HG02885 (cell line): ENCODE data around the gene DNAH17.

Experiments used
- ATAC-seq: cut with Tn5 transposase; IDR thresholded peaks from one replicate; pipeline ENCODE4 v1.9.1; 2021; ENCODE audit warnings: mild to moderate bottlenecking; ENCODE audit not compliant: unreplicated experiment, poor library complexity

DNAH17 gene

GRCh38 chr17:78486228-78486802, 90.9 kb downstream of the DNAH17 start:
- no peak for ATAC-seq

DNA sequence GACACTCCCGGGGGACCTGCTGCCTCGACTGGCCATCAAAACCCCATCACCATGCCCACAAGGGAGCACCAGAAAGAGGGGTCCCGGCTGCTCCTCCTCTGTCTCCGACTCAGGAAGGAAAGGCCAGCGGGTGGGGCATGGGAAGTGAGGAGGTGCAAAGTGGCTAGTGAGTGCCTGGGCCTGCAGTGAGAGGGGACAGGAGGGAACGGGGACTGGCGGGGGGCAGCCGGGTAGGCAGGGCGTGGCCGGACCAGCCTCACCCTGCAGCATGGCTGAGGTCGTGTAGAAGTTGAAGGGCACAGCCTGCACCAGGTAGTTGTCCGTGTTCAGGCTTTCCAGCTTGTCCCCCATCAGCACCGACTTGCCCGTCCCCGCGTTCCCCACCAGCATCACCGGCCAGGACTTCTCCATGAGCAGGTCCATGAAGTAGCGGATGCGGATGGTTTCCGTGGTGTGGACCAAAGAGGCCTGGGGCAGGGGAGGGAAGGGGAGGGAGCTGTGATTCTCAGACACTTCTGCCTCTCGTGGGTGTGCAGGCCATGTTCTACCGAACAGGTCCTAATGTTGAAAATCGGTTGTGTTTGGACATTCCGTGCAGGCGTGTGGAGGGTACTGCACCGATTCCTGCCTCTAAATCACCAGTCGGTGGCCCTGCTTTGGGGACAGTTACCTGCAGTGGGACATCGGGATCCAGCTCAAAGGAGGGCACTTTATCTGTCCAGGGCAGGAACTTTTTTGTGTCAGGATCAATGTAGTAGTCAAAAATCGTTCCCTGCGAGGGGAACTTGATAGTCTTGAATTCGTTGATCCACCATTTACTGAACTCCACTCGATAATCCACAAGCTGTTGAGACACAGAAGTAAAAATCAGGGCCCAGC, 91.7 kb downstream of the DNAH17 start:
- ATAC-seq = no peak

DNA sequence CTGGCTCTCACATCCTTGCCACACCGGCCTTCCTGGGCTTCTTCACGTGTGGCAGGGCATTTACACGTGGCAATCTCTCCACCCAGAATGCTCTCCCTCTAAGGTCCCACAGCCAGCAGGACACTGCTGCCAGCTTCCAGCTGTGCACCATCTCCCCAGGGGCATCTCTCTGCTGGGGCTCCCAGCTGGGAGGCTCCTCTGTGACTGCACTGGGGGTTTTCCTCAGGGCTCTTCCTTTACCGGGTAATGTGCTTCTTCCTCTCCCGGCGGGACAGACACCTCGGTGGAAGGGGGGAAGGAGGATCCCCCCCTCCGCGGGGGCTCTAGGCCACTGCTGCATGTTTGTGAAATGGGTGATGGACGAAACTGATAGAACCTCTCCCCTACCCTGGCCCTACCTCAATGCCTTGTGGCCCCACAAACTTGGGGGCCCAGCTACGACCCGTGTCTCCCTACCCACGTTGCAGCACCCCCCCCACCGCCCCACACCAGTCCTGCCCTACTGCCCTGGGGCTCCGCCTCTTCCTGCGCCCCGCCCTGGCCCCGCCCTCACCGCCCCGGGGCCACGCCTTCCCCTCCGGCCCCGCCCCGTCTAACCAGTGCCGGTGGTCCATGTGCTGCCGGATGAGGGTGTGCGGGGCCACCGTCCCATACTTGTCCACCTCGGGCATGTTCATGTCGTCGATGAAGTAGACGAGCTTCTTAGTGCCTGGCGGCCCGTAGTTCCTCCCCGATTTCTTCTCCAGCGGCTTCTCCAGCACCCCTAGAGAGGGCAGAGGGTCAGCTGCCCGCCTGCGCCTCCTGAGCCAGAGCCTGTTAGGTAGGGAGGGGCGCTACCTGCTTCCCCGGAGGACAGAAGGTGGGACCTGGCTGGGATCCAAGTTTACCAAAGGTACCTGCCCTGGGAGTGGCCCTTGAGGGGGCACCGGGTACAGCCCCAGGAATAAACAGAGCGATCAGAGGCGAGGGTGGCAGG, 92.6 kb downstream of the DNAH17 start:
- ATAC-seq = no peak

- ATAC-seq = no peak
Observed at GRCh38 chr17:78479369-78479768, 97.8 kb downstream of the DNAH17 start.

DNA sequence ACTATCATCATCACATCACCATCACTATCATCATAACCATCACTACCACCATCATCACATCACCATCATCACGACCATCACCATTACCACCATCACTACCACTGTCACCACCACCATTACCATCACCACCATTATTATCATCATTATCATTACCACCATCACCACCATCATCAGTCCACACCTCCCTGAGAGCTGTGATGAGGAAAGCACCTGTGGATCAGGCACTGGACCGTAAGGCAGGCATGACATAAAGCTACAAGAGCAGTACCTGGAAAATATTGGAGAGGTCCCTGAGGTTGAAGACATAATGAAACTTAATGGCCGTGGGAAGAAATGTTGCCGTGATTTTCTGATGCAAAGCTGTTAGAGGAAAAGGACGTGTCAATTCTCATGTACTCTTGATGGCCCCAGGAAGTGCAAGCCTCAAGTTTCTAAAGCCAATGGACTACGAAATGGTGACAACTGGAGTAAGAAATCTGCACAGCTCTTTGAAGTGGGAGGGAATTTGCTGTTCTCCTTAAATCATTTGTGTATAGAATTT, 98.4 kb downstream of the DNAH17 start:
- no peak for ATAC-seq

DNA sequence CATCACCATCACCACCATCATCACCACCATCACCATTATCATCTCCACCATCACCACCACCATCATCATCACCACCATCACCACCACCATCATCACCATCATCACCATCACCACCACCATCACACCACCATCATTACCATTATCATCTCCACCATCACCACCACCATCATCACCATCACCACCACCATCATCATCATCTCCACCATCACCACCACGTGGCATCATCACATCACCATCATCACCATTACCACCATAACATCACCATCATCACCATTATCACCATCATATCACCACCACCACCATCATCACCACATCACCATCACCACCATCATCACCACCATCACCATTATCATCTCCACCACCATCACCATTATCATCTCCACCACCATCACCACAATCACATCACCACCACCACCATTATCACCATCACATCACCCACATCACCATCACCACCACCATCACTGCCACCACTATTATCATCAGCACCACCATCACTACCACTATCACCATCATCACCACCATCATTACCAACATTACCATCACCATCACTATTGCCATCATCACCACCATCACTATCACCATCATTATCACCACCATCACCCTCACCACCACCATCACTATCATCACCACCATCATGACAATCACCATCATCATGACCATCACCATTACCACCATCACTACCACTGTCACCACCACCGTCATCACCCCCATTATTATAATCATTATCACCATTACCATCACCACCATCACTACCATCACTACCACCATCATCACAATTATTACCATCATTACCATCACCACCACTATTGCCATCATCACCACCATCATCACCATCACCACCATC, 99.1 kb downstream of the DNAH17 start:
- ATAC-seq = no peak

DNA sequence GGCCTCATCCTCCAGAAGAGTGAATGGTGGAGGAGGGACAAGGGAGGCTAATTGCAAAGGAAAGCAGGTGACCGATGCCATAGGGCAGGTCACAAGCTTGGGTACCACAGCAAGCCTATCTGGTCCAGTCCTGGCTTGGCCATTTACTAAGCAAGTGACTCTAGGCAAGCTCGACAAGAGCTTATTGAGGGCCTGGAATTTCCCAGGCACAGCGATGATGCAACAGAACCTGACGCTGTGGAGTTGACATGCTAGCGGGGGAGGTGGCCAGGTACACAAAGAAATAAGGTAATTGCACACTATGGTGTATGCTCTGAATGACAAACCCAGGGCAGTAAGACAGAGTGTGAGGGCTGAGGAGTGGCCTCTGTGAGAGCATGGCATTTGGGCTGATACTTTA, 100.2 kb downstream of the DNAH17 start:
- no peak for ATAC-seq

DNA sequence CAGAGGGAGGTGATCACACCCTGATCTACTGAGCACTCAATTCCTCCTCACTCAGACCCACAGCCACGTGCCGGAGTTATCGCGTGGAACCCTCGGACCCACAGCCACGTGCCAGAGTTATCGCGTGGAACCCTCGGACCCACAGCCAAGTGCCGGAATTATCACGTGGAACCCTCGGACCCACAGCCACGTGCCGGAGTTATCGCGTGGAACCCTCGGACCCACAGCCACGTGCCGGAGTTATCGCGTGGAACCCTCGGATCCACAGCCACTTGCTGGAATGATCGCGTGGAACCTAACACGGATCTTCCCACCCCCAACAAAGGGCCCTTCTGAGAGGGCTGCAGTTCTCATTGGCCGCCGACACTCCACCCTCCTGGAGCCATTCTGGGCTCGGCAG, 101.0 kb downstream of the DNAH17 start:
- ATAC-seq = no peak

- no peak for ATAC-seq
Observed at GRCh38 chr17:78475211-78475610, 102.0 kb downstream of the DNAH17 start.

- ATAC-seq = peak; percentile 75
Observed at GRCh38 chr17:78474614-78475146, 102.5 kb downstream of the DNAH17 start.

DNA sequence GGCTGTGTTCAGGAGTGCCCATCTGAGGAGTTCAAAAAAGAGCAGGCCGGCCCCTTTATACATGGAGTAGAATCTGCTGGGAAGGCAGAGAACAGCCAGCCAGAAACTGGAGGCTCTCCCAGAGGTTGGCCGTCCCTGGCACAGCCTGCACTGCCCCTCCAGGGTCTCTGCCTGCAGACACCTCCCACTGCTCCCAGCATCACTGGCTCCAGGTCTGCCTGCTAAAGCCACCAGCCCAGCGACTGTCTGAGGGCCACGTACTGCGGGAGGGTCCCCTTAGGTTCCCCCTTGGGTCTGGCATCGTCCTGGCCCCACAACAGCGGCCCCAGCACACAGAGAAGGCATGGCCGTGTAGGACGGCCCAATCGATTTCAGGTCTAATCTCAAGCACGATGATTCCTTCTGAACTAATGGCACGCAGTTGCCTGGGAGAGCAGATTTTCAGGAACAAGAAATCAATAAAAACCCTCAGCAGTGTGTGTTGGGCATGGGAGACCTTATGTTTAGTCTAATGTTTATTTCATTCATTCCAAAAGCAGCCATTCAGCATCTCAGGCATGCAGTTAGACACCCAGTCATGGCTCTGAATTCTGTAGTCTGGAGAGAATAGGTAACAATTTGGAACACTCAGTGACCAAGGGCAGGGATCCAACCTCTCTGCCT, 103.1 kb downstream of the DNAH17 start:
- ATAC-seq = no peak

DNA sequence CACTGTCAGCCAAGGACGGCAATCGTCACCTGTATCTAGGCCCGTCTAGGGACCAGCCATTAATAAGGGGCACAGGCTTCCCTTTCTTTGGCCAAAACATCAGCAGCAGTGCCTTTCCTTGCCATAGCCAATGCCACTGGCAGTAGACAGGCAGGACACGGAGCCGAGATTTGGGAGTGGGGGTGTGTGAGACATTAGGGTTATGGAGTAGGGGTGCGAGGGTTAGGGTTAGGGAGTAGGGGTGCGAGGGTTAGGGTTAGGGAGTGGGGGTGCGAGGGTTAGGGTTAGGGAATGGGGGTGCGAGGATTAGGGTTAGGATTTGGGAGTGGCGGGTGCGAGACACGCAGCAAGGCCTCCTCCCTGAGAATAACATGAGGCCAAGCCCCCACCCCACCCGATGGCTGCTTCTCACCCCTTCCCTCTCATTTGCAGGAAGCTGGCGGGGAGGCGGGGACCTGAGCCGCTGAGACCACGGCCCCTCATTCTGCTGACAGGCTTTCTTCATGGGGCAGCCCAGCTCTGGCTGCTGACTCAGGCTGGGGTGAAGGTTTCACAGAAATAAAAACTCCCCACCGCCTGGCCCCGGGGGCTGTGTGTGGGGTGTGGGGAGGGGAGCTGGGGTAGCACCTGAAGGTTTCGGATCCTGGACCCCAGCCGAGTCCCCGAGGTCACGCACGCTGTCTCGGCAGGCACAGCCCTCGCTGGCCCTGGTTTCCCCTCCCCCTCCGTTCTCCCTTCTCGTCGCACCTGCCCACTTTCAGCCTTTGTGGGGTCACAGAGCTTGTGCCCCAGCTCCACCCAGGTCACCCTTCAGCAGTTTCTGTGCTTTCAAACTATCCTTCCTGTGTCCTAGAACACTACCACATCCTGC, 104.9 kb downstream of the DNAH17 start:
- ATAC-seq = no peak

DNA sequence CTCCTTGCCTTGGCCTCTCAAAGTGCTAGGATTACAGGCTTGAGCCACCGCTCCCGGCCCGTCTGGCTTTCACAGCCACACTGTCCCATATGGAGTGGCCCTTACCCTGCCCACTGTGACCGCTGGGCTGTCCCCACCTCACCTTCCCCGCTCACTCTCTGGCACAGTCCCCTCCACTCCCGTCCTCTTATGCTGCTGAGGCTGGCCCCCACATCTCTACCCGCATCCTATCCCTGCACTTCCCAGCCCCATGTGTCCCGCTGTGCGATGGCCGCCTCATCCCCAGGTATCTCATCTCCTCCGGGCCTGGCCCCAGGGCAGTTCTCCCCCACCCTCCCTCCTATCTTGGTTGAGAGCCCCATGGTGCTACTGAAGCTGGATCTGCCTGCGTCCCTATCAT, 105.6 kb downstream of the DNAH17 start:
- no peak for ATAC-seq

DNA sequence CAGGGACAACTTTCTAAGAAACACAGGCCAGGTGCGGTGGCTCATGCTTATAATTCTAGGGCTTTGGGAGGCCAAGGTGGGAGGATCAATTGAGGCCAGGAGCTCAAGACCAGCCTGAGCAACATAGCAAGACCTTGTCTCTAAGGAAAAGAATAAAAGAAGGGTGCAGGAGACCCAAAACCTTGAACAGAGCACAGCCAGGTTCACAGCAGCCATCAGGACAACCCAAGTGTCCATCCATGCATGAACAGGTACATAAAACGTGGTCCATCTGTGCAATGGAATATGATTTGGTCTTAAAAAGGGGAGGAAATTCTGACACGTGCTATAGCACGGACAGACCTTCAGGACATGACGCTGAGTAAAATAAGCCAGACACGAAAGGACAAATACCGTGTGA, 107.8 kb downstream of the DNAH17 start:
- ATAC-seq = no peak

DNA sequence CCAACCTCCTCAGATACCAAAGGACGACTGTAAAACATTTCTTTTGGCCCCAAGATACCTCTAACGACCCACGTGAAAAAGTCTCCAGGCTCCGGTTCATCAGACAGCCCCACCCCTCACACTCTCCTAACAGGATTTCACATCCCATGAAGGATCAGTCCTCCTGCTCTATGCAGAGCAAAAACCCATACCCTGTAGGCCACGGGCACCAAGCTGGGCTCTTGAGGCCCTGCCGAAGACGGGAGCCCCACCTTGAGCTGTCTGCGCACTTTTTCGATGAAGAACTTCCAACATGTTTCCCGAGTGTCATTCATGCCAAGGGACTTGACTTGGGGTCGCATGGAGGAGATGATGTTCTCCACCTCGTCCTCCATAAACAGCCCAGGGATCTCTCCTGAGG, 108.8 kb downstream of the DNAH17 start:
- ATAC-seq = no peak

DNA sequence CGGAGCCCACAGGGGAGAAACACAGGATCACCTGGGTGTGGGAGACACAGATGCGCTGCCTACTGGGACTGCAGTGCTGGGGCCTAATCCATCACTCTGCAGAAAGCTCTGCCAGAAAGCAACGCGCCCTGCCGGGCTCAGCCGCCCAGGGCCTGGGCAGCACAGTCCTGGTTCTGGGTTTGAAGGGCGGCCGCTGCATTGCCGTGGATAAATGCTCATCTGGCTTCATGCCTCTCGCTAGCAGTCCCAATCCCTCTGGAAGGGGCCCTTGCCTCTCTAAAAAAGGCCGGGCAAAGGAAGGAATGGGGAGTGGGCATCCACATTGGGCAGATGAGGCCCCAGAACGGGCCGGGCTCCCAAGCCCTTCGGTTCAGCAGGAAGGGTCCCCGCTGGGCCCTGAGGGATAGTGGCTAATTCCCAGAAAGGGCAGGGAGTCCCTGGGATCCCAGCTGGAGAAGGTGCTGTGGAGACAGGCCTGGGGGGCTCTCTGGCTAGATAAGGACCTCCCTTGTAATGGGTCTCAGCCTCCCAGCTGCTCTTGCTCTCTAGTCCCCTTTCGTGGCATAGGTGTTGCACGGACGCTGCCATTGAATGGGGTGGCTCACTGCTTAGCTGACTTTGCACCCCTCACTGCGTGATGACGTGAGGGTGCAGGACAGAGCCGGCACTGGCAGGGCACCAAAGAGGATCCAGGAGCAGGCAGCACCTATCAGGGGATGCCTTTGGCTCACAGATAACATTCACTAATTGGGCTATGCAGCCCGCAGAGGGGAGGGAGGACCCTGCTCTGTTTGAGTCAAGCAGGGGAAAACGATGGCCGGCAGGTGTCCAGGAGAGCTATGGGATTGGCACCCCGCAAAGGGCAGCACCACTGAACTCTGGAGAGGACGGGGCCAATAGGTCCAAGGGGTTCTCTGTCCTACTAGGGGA, 110.1 kb downstream of the DNAH17 start:
- no peak for ATAC-seq
